Ovary (tissue), 9 donors: ENCODE data around the gene ZNG1F. TPM values are rescaled to one million over a fixed set of nuclear protein-coding genes. Genes with fewer than 3 reads are reported as not detected.
"Not testable (repeated sequence)": the region's sequence is repeated elsewhere in the genome, so short reads cannot be mapped to it uniquely, and the experiment has no call there.

Source experiments
- DNase-seq, 5 donors: peaks; one replicate each; pipeline ENCODE4 v3.0.0-alpha.2; 2019 to 2020
- H3K27ac ChIP-seq, 2 donors: fragments of 200-600 bp; one replicate each; pipeline versions ENCODE4 v1.5.1 to v1.8.0; 2019 to 2022
- H3K27me3 ChIP-seq: fragments of 200-600 bp; one replicate; pipeline ENCODE4 v1.8.0; 2022
- H3K36me3 ChIP-seq: fragments of 200-600 bp; sonication (generic); one replicate; pipeline ENCODE4 v1.5.1; 2019
- H3K4me1 ChIP-seq: one replicate; pipeline ENCODE4 v1.8.1; 2013; ENCODE audit warnings: mild to moderate bottlenecking, moderate library complexity; ENCODE audit not compliant: insufficient read depth
- H3K4me3 ChIP-seq: fragments of 200-600 bp; sonication (generic); one replicate; pipeline ENCODE4 v1.5.1; 2017
- H3K9me3 ChIP-seq, 2 donors: fragments of 200-600 bp in 1 of 2; sonication (generic) in 1 of 2; one replicate each; pipeline versions ENCODE4 v1.5.1 to v1.8.1; 2013 to 2019; ENCODE audit warnings: mild to moderate bottlenecking in 1 of 2, moderate library complexity in 1 of 2
- WGBS, 3 donors: extraction: QIAGEN DNeasy Blood & Tissue Kit in 1 of 3; methylation state at CpG; one replicate each; pipeline versions ENCODE4 v1.1.5 to v1.1.7; 2013 to 2017; 5-methylcytosine and 5-hydroxymethylcytosine counted together
- intact Hi-C, 4 donors: fragments of 100-400 bp; cut with DNase I; formaldehyde crosslinking; loops; one replicate each; pipeline versions ENCODE4 v1.11.0 to v1.15.1; 2022 to 2023
- polyA plus RNA-seq, 2 donors: library from polyadenylated mRNA; stranded (reverse); fragments of 200-250 nt in 1 of 2; fragments of 350-450 nt in 1 of 2; fragmentation: Illumina TruSeq in 1 of 2; extraction: RNeasy Lipid Tissue Mini Kit (QIAGEN cat#74804) in 1 of 2; gene quantifications; one replicate each; pipeline ENCODE4 v1.2.3, GENCODE V29; 2013 to 2014
- total RNA-seq, 7 donors: library from RNA; depleted of rRNA in 2 of 7; stranded (reverse); fragments of >200 nt in 2 of 7; fragmentation: NEBNext Ultra II Directional in 3 of 7; extraction: Animal tissue kit (Norgen Biotek cat#: 25700) in 3 of 7; gene quantifications; one replicate each; pipeline versions ENCODE4 v1.1.0 to v1.2.4, GENCODE V29; 2016 to 2023
- donor health status: DM: no; HTN: no; CAD: no; lungs with moderate emphysema.
- donor health status: DM: no; HTN: no; CAD: no.
- donor health status: Bipolar disorder and iron deficiency.
- donor health status: DM: yes; HTN: yes; CAD: no.
- donor health status: DM: no; HTN: no; CAD: no.
- donor health status: DM: yes; HTN: yes; CAD: no.

ZNG1F gene
- total and polyA plus RNA-seq, 9 donors, result 3.8 to 14.1 (median 6.7) TPM

- H3K4me1 ChIP-seq, intact Hi-C loops: not testable (repeated sequence)
- 14 to 31% (median 30%) methylated on average over 8 to 10 of the region's 13 CpGs for whole genome bisulfite sequencing, 3 donors
These were observed 83.4 kb downstream of the ZNG1F start for GRCh38 chr9:41105557-41106253.

GRCh38 chr9:41104542-41104941 is 84.6 kb downstream of the ZNG1F start:
- WGBS, 3 donors, result 10 to 26% (median 18%) methylated on average over 4 to 12 of the region's 19 CpGs
- H3K4me3 ChIP-seq, intact Hi-C loops, H3K9me3 ChIP-seq, H3K4me1 ChIP-seq, H3K27me3 ChIP-seq, H3K36me3 ChIP-seq, H3K27ac ChIP-seq, DNase-seq: not testable (repeated sequence)

More at GRCh38 chr9:41105557-41106253, 83.4 kb downstream of the ZNG1F start:
- H3K4me3 ChIP-seq, DNase-seq, H3K27me3 ChIP-seq, H3K27ac ChIP-seq, H3K9me3 ChIP-seq, H3K36me3 ChIP-seq: not testable (repeated sequence)

GRCh38 chr9:41100508-41100907 is 88.6 kb downstream of the ZNG1F start:
- DNase-seq, H3K9me3 ChIP-seq, H3K4me3 ChIP-seq, H3K27me3 ChIP-seq, H3K27ac ChIP-seq, intact Hi-C loops, H3K4me1 ChIP-seq, H3K36me3 ChIP-seq: not testable (repeated sequence)
- 59 to 76% (median 74%) methylated on average over 4 to 7 of the region's 7 CpGs for WGBS, 3 donors

- H3K4me3 ChIP-seq, H3K4me1 ChIP-seq, H3K27ac ChIP-seq, H3K27me3 ChIP-seq, H3K9me3 ChIP-seq, DNase-seq, intact Hi-C loops, H3K36me3 ChIP-seq: not testable (repeated sequence)
- 59 to 64% (median 64%) methylated on average over 4 of the region's 4 CpGs for WGBS, 3 donors
These were observed 90.4 kb downstream of the ZNG1F start for GRCh38 chr9:41098759-41099158.

- H3K4me1 ChIP-seq, H3K27me3 ChIP-seq, H3K9me3 ChIP-seq, H3K36me3 ChIP-seq, H3K27ac ChIP-seq, intact Hi-C loops, H3K4me3 ChIP-seq: not testable (repeated sequence)
- peak in 2 of 5 donors; percentile 18 to 49 for DNase-seq
- WGBS, 3 donors, result 12 to 15% (median 13%) methylated on average over 1 to 2 of the region's 2 CpGs
These were observed 94.1 kb downstream of the ZNG1F start for GRCh38 chr9:41095060-41095459.

GRCh38 chr9:41094010-41094773 is 94.9 kb downstream of the ZNG1F start:
- H3K27me3 ChIP-seq, result not testable (repeated sequence)
- 3 to 7% (median 3%) methylated on average over 3 of the region's 9 CpGs for WGBS, 3 donors

GRCh38 chr9:41090922-41091321 is 98.2 kb downstream of the ZNG1F start:
- H3K4me1 ChIP-seq, result not testable (repeated sequence)

More at GRCh38 chr9:41094010-41094773, 94.9 kb downstream of the ZNG1F start:
- H3K36me3 ChIP-seq, H3K27ac ChIP-seq, H3K4me3 ChIP-seq, H3K4me1 ChIP-seq, H3K9me3 ChIP-seq, DNase-seq, intact Hi-C loops: not testable (repeated sequence)

GRCh38 chr9:41090386-41090785 is 98.7 kb downstream of the ZNG1F start:
- intact Hi-C loops, H3K27ac ChIP-seq, H3K36me3 ChIP-seq, H3K4me1 ChIP-seq, H3K9me3 ChIP-seq, DNase-seq, H3K4me3 ChIP-seq, H3K27me3 ChIP-seq: not testable (repeated sequence)
- WGBS, 3 donors, result 35 to 56% (median 50%) methylated on average over 1 of the region's 1 CpG

More at GRCh38 chr9:41090922-41091321, 98.2 kb downstream of the ZNG1F start:
- H3K36me3 ChIP-seq, H3K9me3 ChIP-seq, intact Hi-C loops, H3K4me3 ChIP-seq, H3K27ac ChIP-seq, DNase-seq, H3K27me3 ChIP-seq: not testable (repeated sequence)

- H3K4me1 ChIP-seq, H3K27me3 ChIP-seq, H3K9me3 ChIP-seq, intact Hi-C loops, DNase-seq, H3K36me3 ChIP-seq, H3K27ac ChIP-seq, H3K4me3 ChIP-seq: not testable (repeated sequence)
- WGBS, 3 donors, result 5 to 13% (median 10%) methylated on average over 9 to 10 of the region's 11 CpGs
These were observed 100.6 kb downstream of the ZNG1F start for GRCh38 chr9:41088450-41089059.

GRCh38 chr9:41087929-41088328 is 101.2 kb downstream of the ZNG1F start:
- WGBS, 3 donors, result 59 to 71% (median 64%) methylated on average over 5 of the region's 5 CpGs
- H3K9me3 ChIP-seq, DNase-seq, H3K4me3 ChIP-seq, H3K27ac ChIP-seq, H3K27me3 ChIP-seq, intact Hi-C loops, H3K36me3 ChIP-seq, H3K4me1 ChIP-seq: not testable (repeated sequence)

GRCh38 chr9:41087157-41087780 is 101.8 kb downstream of the ZNG1F start:
- H3K36me3 ChIP-seq, intact Hi-C loops, H3K27ac ChIP-seq, H3K4me3 ChIP-seq, H3K4me1 ChIP-seq, H3K27me3 ChIP-seq, H3K9me3 ChIP-seq, DNase-seq: not testable (repeated sequence)
- WGBS, 3 donors, result 27 to 35% (median 28%) methylated on average over 4 to 5 of the region's 5 CpGs
